Heart left ventricle (tissue), 16 donors: ENCODE results near the gene GRM3. TPM values are rescaled to one million over a fixed set of nuclear protein-coding genes. Genes with fewer than 3 reads are reported as not detected.

Experiments used
- ATAC-seq, 4 donors: fragments of 200-7000 bp; cut with Tn5 transposase; one replicate each; pipeline ENCODE4 v1.9.1; 2020 to 2022; ENCODE audit warnings: moderate library complexity in 4 of 4, mild to moderate bottlenecking in 3 of 4, moderate number of reproducible peaks in 1 of 4
- DNase-seq, 5 donors: peaks; one replicate each; pipeline ENCODE4 v3.0.0-alpha.2; 2020
- H3K27ac ChIP-seq, 12 donors: fragments of 200-600 bp; sonication (generic) in 4 of 12; one replicate each; pipeline versions ENCODE4 v1.5.0 to v1.8.0; 2016 to 2022; ENCODE audit warnings: mild to moderate bottlenecking in 2 of 12
- H3K27me3 ChIP-seq, 9 donors: fragments of 200-600 bp; sonication (generic) in 2 of 9; one replicate each; pipeline versions ENCODE4 v1.5.1 to v1.8.0; 2016 to 2022; ENCODE audit warnings: mild to moderate bottlenecking in 3 of 9
- H3K36me3 ChIP-seq, 9 donors: fragments of 200-600 bp; sonication (generic) in 2 of 9; one replicate each; pipeline versions ENCODE4 v1.5.0 to v1.8.0; 2018 to 2022; ENCODE audit warnings: mild to moderate bottlenecking in 2 of 9
- H3K4me1 ChIP-seq, 12 donors: fragments of 200-600 bp; sonication (generic) in 4 of 12; one replicate each; pipeline versions ENCODE4 v1.5.0 to v1.8.0; 2016 to 2022; ENCODE audit warnings: mild to moderate bottlenecking in 3 of 12
- H3K4me3 ChIP-seq, 12 donors: fragments of 200-600 bp; sonication (generic) in 4 of 12; one replicate each; pipeline versions ENCODE4 v1.5.0 to v1.8.0; 2017 to 2022; ENCODE audit warnings: mild to moderate bottlenecking in 9 of 12, moderate library complexity in 4 of 12
- H3K9me3 ChIP-seq, 12 donors: fragments of 200-600 bp; sonication (generic) in 4 of 12; one replicate each; pipeline versions ENCODE4 v1.5.0 to v1.8.0; 2016 to 2022; ENCODE audit warnings: mild to moderate bottlenecking in 1 of 12
- POLR2A ChIP-seq, 2 donors: fragments of 450-650 bp; IDR thresholded peaks; one replicate each; pipeline ENCODE4 v1.6.1; 2017; ENCODE audit warnings: antibody characterized with exemption in 2 of 2, mild to moderate bottlenecking in 2 of 2, moderate library complexity in 2 of 2
- WGBS, 4 donors: extraction: QIAGEN DNeasy Blood & Tissue Kit in 2 of 4; methylation state at CpG; one replicate each; pipeline versions ENCODE4 v1.1.5 to v1.1.7; 2013 to 2018; 5-methylcytosine and 5-hydroxymethylcytosine counted together
- intact Hi-C, 10 donors: fragments of 100-400 bp; cut with DNase I; formaldehyde crosslinking; loops; one replicate each; pipeline versions ENCODE4 v1.11.1 to v1.14.2; 2022
- polyA plus RNA-seq, 2 donors: library from polyadenylated mRNA; stranded (reverse); fragments of 200-250 nt; gene quantifications; one replicate each; pipeline ENCODE4 v1.2.3, GENCODE V29; 2013
- total RNA-seq, 9 donors: library from RNA; depleted of rRNA in 2 of 9; stranded (reverse); fragments of >200 nt in 2 of 9; fragmentation: NEBNext Ultra II Directional in 3 of 9; extraction: Animal tissue kit (Norgen Biotek cat#: 25700) in 3 of 9; gene quantifications; one replicate each; pipeline versions ENCODE4 v1.1.0 to v1.2.4, GENCODE V29; 2016 to 2023
- TF ChIP-seq, protein P1 (sequence below), 12 donors: fragments of 200-600 bp; sonication (generic) in 4 of 12; IDR thresholded peaks; one replicate each; pipeline versions ENCODE4 v1.5.0 to v1.8.0; 2018 to 2022; ENCODE audit warnings: antibody characterized with exemption in 12 of 12, mild to moderate bottlenecking in 5 of 12
- donor health status: ischemic (EF 13 %, LVEDD 7.1; RV severe dilation, severe dysfunction).
- donor health status: healthy with polysubstance abuse.
- donor health status: DM: no; HTN: yes; CAD: no.
- donor health status: DM: no; HTN: no; CAD: no.
- donor health status: ischemic (EF 25% LVEDD 6.9; RV normal size, moderate dysfunction).
- donor health status: ischemic (EF 25% LVEDD 5.7; RV mildly dilated, moderate dysfunction).
- donor health status: healthy.
- donor health status: DM: yes; HTN: yes; CAD: no.
- donor health status: ischemic (EF 35%, LVEDD 5.7; RV mildly dilated, moderate dysfunction).
- donor health status: nonischemic (EF 11% LVEDD 7.7; RV severe dilation, severe dysfunction).
- donor health status: DM: yes; HTN: yes; CAD: no.
- donor health status: PGD.
- donor health status: ischemic (EF 29% LVEDD 5.4; RV normal size, mild dysfunction).
- donor health status: nonischemic (EF 23%, LVEDD 6.1; RV moderate dilation, normal function).

GRM3 gene
- total and polyA plus RNA-seq, 11 donors, result 0.03 to 0.73 TPM; not detected in 9

DNA sequence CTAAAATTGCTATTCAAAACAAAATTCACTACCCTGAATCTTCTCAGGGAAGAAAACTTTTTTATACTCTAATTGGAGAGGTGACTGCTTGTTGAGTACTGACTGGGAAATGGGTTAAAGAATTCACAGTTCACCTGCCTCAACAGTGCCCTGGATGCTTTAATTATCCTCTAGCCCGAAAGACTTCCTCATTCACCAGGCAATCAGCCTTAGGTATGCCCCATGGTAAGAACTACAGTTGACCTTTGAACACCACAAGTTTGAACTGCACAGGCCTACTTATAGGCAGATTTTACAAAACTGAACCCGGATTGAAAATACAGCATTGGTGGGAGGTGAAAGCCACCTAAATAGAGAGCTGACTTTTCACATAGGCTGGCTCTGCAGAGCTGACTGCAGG lies 240.4 kb downstream of the GRM3 start:
- Histone ChIP-seq H3K27ac (no peak overlapping the region), H3K36me3 (peaks cover 0 to 5% (median 0%) of the 10 kb centered on the region in 9 donors), H3K9me3 (no peaks in the 10 kb centered on the region), H3K4me3 (no peak overlapping the region), H3K4me1 (no peaks in the 10 kb centered on the region), H3K27me3 (no peaks in the 10 kb centered on the region)
- 84 to 94% (median 85%) methylated on average over 2 of the region's 2 CpGs for WGBS, 4 donors
- DNase-seq (no peak), ATAC-seq (no peak)
- intact Hi-C loops, result no loop called here
- TF ChIP-seq, protein P1, sequence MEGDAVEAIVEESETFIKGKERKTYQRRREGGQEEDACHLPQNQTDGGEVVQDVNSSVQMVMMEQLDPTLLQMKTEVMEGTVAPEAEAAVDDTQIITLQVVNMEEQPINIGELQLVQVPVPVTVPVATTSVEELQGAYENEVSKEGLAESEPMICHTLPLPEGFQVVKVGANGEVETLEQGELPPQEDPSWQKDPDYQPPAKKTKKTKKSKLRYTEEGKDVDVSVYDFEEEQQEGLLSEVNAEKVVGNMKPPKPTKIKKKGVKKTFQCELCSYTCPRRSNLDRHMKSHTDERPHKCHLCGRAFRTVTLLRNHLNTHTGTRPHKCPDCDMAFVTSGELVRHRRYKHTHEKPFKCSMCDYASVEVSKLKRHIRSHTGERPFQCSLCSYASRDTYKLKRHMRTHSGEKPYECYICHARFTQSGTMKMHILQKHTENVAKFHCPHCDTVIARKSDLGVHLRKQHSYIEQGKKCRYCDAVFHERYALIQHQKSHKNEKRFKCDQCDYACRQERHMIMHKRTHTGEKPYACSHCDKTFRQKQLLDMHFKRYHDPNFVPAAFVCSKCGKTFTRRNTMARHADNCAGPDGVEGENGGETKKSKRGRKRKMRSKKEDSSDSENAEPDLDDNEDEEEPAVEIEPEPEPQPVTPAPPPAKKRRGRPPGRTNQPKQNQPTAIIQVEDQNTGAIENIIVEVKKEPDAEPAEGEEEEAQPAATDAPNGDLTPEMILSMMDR (IDR thresholded peaks at IDR 0.05), result no peak
- TF ChIP-seq POLR2A (IDR thresholded peaks at IDR 0.05), result no peak

DNA sequence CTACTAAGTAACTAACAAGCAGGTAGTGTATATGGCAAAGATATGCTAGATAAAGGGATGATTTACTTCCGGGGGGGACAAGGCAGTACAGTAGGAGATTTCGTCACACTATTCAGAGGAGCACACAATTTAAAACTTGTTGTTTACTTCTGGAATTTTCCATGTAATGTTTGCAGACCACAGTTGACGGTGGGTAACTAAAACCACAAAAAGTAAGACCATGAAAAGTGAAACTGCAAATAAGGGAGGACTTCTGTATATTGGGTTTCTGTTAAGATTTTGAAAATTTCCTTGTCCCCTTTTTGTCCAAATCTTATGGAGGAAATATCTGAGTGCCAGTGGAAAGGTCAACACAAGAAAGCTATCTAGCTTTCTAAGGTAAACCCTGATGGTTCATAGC lies 245.8 kb downstream of the GRM3 start:
- H3K4me1 ChIP-seq, result no peaks in the 10 kb centered on the region
- ATAC-seq (no peak), DNase-seq (no peak)
- no peaks in the 10 kb centered on the region for H3K9me3 ChIP-seq
- 90 to 95% (median 92%) methylated on average over 3 of the region's 3 CpGs for WGBS, 4 donors
- H3K27me3 ChIP-seq, result no peaks in the 10 kb centered on the region
- peaks cover 0 to 33% (median 10%) of the 10 kb centered on the region in 9 donors for H3K36me3 ChIP-seq
- intact Hi-C loops, result no loop called here
- H3K27ac ChIP-seq, result no peak overlapping the region
- TF ChIP-seq, protein P1 (IDR thresholded peaks at IDR 0.05), result no peak
- no peak overlapping the region for H3K4me3 ChIP-seq

DNA sequence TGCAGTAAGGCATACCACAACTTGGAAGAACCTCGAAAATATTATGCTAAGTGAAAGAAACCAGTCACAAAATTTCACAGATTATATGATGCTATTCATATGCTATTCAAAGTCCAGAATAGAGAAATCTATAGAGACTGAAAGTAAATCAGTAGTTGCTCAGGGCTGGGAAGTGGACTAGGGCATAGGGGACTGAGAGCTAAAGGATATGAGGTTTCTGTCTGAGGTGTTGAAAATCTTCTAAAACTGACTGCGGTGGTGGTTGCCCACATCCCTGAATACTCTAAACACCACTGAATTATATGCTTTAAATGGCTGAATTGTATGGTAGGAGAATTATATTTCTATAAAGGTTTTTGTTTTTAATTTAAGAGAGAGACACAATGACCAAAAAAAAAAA lies 254.5 kb downstream of the GRM3 start:
- intact Hi-C loops, result no loop called here
- Histone ChIP-seq H3K27ac (no peak overlapping the region), H3K4me3 (no peak overlapping the region), H3K4me1 (no peaks in the 10 kb centered on the region), H3K36me3 (peaks cover 0 to 31% (median 0%) of the 10 kb centered on the region in 9 donors), H3K27me3 (no peaks in the 10 kb centered on the region), H3K9me3 (no peaks in the 10 kb centered on the region)
- no peak for TF ChIP-seq POLR2A (IDR thresholded peaks at IDR 0.05)
- TF ChIP-seq, protein P1 (IDR thresholded peaks at IDR 0.05), result no peak
- ATAC-seq (no peak), DNase-seq (no peak)
- WGBS, 4 donors, result 93 to 97% (median 96%) methylated on average over 2 of the region's 2 CpGs

DNA sequence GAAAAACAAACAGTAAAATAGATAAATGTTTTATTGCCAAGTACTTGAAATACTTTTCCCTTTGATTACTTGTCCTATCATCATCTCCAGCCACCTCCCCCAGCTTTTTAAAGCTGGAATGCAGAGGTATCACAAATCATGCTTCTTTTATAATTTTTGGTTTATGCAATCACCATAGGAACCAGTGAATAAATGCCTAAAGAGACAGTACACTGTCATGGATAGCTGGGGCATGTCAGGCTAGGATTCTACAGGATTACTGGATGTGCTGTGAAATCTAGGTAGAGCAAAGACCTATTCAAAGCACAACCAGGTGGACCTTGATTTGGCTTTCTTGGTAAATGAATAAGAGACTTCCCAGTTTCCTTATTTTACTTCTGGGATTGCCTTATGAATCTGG lies 257.2 kb downstream of the GRM3 start:
- Histone ChIP-seq H3K9me3 (no peaks in the 10 kb centered on the region), H3K27ac (no peak overlapping the region), H3K4me3 (no peak overlapping the region), H3K36me3 (peaks cover 0 to 26% (median under 1%) of the 10 kb centered on the region in 9 donors), H3K27me3 (no peaks in the 10 kb centered on the region), H3K4me1 (no peaks in the 10 kb centered on the region)
- intact Hi-C loops, result loop anchor here in 8 of 10 donors (5.0 to 10.0 kb wide), 4 partner anchors 1006 to 1856 kb away; no protein-coding TSS in a partner anchor
- DNase-seq (no peak), ATAC-seq (no peak)
- no peak for TF ChIP-seq POLR2A (IDR thresholded peaks at IDR 0.05)
- TF ChIP-seq, protein P1 (IDR thresholded peaks at IDR 0.05), result no peak
